Measurements from ENCODE around the gene HECW1.
A peak's percentile ranks its signal among the peaks of the same experiment; 100 is the strongest.
"Not testable (repeated sequence)": the region's sequence is repeated elsewhere in the genome, so short reads cannot be mapped to it uniquely, and the experiment has no call there.

The HECW1 gene

GRCh38 chr7:43112459-43112940 lies at the start of gene HECW1:
TSS of gene HECW1 (plus strand) at chr7:43112647. CDS start at chr7:43243906, 131,259 bp downstream.
- DNase-seq (ENCODE audit: low read depth): no peak
- no peak for TF ChIP-seq CTCF (IDR thresholded peaks at IDR 0.05; ENCODE audit: control insufficient read depth, extremely low read depth, insufficient read depth)
- peak within 1 kb of the TSS; percentile 30 for H3K4me3 ChIP-seq (ENCODE audit: low read depth, low read length)

GRCh38 chr7:43071604-43072003 lies 40.8 kb upstream of the HECW1 start:
- TF ChIP-seq CTCF (IDR thresholded peaks at IDR 0.05; ENCODE audit: control insufficient read depth, extremely low read depth, insufficient read depth): peak; percentile 31; the same call in 1 of the 2 replicates
- DNase-seq (ENCODE audit: low read depth): no peak
- H3K4me3 ChIP-seq (ENCODE audit: low read depth, low read length): no peak overlapping the region

GRCh38 chr7:43072530-43072929 lies 39.9 kb upstream of the HECW1 start:
- TF ChIP-seq CTCF (IDR thresholded peaks at IDR 0.05; ENCODE audit: control insufficient read depth, extremely low read depth, insufficient read depth): no peak
- DNase-seq (ENCODE audit: low read depth): no peak
- H3K4me3 ChIP-seq (ENCODE audit: low read depth, low read length): no peak overlapping the region

GRCh38 chr7:43073811-43074210 lies 38.6 kb upstream of the HECW1 start:
- not testable (repeated sequence) for H3K4me3 ChIP-seq (ENCODE audit: low read depth, low read length); DNase-seq (ENCODE audit: low read depth)

GRCh38 chr7:43076189-43076605 lies 36.2 kb upstream of the HECW1 start:
- no peak for TF ChIP-seq CTCF (IDR thresholded peaks at IDR 0.05; ENCODE audit: control insufficient read depth, extremely low read depth, insufficient read depth)
- no peak for DNase-seq (ENCODE audit: low read depth)
- H3K4me3 ChIP-seq (ENCODE audit: low read depth, low read length): no peak overlapping the region

- no peak for DNase-seq (ENCODE audit: low read depth)
- H3K4me3 ChIP-seq (ENCODE audit: low read depth, low read length): no peak overlapping the region
- no peak for TF ChIP-seq CTCF (IDR thresholded peaks at IDR 0.05; ENCODE audit: control insufficient read depth, extremely low read depth, insufficient read depth)
These were observed 35.8 kb upstream of the HECW1 start for GRCh38 chr7:43076606-43077005.

- no peak for DNase-seq (ENCODE audit: low read depth)
- H3K4me3 ChIP-seq (ENCODE audit: low read depth, low read length): no peak overlapping the region
- no peak for TF ChIP-seq CTCF (IDR thresholded peaks at IDR 0.05; ENCODE audit: control insufficient read depth, extremely low read depth, insufficient read depth)
These were observed 35.2 kb upstream of the HECW1 start for GRCh38 chr7:43077285-43077684.

Data from LNCaP clone FGC (cell line).